ENCODE data around the gene BZW1.
"Not testable (repeated sequence)": the region's sequence is repeated elsewhere in the genome, so short reads cannot be mapped to it uniquely, and the experiment has no call there.

BZW1 gene

GRCh38 chr2:200794143-200794542 lies 17.6 kb upstream of the BZW1 start:
- DNase-seq: no peak

GRCh38 chr2:200795028-200795440 lies 16.7 kb upstream of the BZW1 start:
- no peak for DNase-seq

- no peak for DNase-seq
These were observed 15.1 kb upstream of the BZW1 start for GRCh38 chr2:200796561-200796960.

- DNase-seq: no peak
These were observed 14.4 kb upstream of the BZW1 start for GRCh38 chr2:200797242-200797770.

- no peak for DNase-seq
These were observed 13.2 kb upstream of the BZW1 start for GRCh38 chr2:200798514-200798913.

- no peak for DNase-seq
These were observed 11.3 kb upstream of the BZW1 start for GRCh38 chr2:200800458-200800857.

- not testable (repeated sequence) for DNase-seq
These were observed 10.3 kb upstream of the BZW1 start for GRCh38 chr2:200801431-200801830.

GRCh38 chr2:200809506-200810251 lies 2.0 kb upstream of the BZW1 start:
- no peak for DNase-seq

- DNase-seq: no peak
These were observed 1.3 kb upstream of the BZW1 start for GRCh38 chr2:200810252-200810997.

- no peak for DNase-seq
These were observed 745 bp upstream of the BZW1 start for GRCh38 chr2:200810998-200811332.

- peak; percentile 27 to 49 for DNase-seq
These were observed 662 bp downstream of the BZW1 start for GRCh38 chr2:200812122-200813022.

- no peak for DNase-seq
These were observed 2.6 kb downstream of the BZW1 start for GRCh38 chr2:200814276-200814815.

- no peak for DNase-seq
These were observed 3.2 kb downstream of the BZW1 start for GRCh38 chr2:200814917-200815316.

GRCh38 chr2:200818732-200819131 lies 7.0 kb downstream of the BZW1 start:
- not testable (repeated sequence) for DNase-seq

GRCh38 chr2:200820573-200821234 lies 9.0 kb downstream of the BZW1 start:
- no peak for DNase-seq

- DNase-seq: no peak
These were observed 10.1 kb downstream of the BZW1 start for GRCh38 chr2:200821686-200822245.

- no peak for DNase-seq
These were observed 16.4 kb downstream of the BZW1 start for GRCh38 chr2:200828104-200828503.

- no peak for DNase-seq
These were observed 17.0 kb downstream of the BZW1 start for GRCh38 chr2:200828572-200829257.

GRCh38 chr2:200829258-200829655 lies 17.5 kb downstream of the BZW1 start:
- DNase-seq: no peak

GRCh38 chr2:200834701-200835100 lies 23.0 kb downstream of the BZW1 start:
- DNase-seq: no peak

GRCh38 chr2:200839513-200839912 lies 27.8 kb downstream of the BZW1 start:
- DNase-seq: no peak
